HCT116 (cell line): Measurements from ENCODE around the gene COL4A1.

Source experiments
- EZH2 ChIP-seq: fragments of 200-600 bp; sonication (generic); IDR thresholded peaks from 2 replicates; pipeline ENCODE4 v1.6.1; 2017; ENCODE audit warnings: antibody characterized with exemption, mixed run types
- POLR2A ChIP-seq: IDR thresholded peaks from 2 replicates; pipeline ENCODE4 v1.7.0; 2011; ENCODE audit warnings: borderline replicate concordance; ENCODE audit not compliant: insufficient read depth, insufficient read length; ENCODE audit errors: extremely low read depth
- POLR2AphosphoS5 ChIP-seq: IDR thresholded peaks from 2 replicates; pipeline ENCODE4 v1.6.1; 2011; ENCODE audit warnings: mild to moderate bottlenecking, low read depth, low read length, moderate library complexity
- YY1 ChIP-seq: IDR thresholded peaks from 2 replicates; pipeline ENCODE4 v1.6.1; 2011; ENCODE audit warnings: low read length, low read depth, moderate library complexity, mild to moderate bottlenecking; ENCODE audit not compliant: insufficient replicate concordance; ENCODE audit errors: extremely low read depth
- TF ChIP-seq, protein P1 (sequence below), 3 experiments: fragments of 200-600 bp in 1 of 3; sonication (generic) in 1 of 3; IDR thresholded peaks in 2 of 3; conservative IDR thresholded peaks in 1 of 3; 2 replicates each; pipeline ENCODE4 v1.5.1; 2012 to 2017; ENCODE audit warnings: low read depth in 2 of 3, low read length in 2 of 3, antibody characterized with exemption in 1 of 3, borderline replicate concordance in 1 of 3, control low read depth in 1 of 3, mild to moderate bottlenecking in 1 of 3, mixed read lengths in 1 of 3, mixed run types in 1 of 3, moderate library complexity in 1 of 3; ENCODE audit not compliant: insufficient read depth in 1 of 3
- TF ChIP-seq, protein P2 (sequence below): IDR thresholded peaks from 2 replicates; pipeline ENCODE4 v1.6.1; 2012; ENCODE audit warnings: low read depth

DNA sequence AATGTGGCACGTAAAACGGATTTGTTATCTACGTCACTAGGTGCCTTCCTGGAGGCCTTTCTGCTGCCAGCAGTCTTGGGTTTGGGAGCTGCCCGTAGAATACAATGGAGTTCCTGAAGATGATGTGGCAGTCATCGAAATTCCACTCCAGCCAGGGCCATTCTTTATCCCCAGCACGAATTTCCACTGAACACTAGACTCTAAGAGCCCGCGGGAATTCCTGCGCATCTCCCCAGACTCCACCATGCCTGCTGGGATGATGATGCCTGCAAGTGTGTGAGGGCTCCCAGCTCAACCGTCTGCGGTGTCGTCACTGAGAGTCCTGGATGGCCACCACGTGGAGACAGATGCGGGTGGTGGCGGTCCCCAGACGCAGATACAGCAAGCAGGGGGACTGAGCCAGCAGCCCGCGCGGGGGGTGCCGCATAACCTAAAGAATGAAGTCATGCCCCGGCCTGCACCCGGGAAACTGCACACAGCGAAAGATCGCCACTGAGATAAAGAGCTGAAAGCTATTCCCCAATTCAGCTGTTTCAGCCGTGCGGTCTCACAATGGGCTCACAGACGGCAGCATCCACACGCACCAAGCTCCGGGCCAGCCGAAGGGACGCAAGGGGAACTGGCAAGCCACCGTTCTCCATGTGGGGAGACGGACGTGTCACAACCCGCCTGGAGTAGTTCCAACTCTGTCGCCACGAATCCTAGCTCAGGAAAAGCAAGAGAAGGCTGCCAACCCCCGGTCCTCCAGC, 41.1 kb downstream of the COL4A1 start:
- no peak for TF ChIP-seq POLR2AphosphoS5
- TF ChIP-seq, protein P1, sequence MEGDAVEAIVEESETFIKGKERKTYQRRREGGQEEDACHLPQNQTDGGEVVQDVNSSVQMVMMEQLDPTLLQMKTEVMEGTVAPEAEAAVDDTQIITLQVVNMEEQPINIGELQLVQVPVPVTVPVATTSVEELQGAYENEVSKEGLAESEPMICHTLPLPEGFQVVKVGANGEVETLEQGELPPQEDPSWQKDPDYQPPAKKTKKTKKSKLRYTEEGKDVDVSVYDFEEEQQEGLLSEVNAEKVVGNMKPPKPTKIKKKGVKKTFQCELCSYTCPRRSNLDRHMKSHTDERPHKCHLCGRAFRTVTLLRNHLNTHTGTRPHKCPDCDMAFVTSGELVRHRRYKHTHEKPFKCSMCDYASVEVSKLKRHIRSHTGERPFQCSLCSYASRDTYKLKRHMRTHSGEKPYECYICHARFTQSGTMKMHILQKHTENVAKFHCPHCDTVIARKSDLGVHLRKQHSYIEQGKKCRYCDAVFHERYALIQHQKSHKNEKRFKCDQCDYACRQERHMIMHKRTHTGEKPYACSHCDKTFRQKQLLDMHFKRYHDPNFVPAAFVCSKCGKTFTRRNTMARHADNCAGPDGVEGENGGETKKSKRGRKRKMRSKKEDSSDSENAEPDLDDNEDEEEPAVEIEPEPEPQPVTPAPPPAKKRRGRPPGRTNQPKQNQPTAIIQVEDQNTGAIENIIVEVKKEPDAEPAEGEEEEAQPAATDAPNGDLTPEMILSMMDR (IDR thresholded peaks at IDR 0.05 in 2 of 3, conservative IDR thresholded peaks at IDR 0.05 in 1 of 3; ENCODE audit: borderline replicate concordance in 1 of 3, insufficient read depth in 1 of 3, low read depth in 2 of 3, low read length in 2 of 3), result no peak
- TF ChIP-seq YY1, result no peak
- no peak for TF ChIP-seq EZH2
- TF ChIP-seq POLR2A, result no peak
- TF ChIP-seq, protein P2, sequence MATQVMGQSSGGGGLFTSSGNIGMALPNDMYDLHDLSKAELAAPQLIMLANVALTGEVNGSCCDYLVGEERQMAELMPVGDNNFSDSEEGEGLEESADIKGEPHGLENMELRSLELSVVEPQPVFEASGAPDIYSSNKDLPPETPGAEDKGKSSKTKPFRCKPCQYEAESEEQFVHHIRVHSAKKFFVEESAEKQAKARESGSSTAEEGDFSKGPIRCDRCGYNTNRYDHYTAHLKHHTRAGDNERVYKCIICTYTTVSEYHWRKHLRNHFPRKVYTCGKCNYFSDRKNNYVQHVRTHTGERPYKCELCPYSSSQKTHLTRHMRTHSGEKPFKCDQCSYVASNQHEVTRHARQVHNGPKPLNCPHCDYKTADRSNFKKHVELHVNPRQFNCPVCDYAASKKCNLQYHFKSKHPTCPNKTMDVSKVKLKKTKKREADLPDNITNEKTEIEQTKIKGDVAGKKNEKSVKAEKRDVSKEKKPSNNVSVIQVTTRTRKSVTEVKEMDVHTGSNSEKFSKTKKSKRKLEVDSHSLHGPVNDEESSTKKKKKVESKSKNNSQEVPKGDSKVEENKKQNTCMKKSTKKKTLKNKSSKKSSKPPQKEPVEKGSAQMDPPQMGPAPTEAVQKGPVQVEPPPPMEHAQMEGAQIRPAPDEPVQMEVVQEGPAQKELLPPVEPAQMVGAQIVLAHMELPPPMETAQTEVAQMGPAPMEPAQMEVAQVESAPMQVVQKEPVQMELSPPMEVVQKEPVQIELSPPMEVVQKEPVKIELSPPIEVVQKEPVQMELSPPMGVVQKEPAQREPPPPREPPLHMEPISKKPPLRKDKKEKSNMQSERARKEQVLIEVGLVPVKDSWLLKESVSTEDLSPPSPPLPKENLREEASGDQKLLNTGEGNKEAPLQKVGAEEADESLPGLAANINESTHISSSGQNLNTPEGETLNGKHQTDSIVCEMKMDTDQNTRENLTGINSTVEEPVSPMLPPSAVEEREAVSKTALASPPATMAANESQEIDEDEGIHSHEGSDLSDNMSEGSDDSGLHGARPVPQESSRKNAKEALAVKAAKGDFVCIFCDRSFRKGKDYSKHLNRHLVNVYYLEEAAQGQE, result no peak
